Stimulated activated CD8-positive, alpha-beta memory T cell treated with anti-CD3 and anti-CD28 coated beads, Interleukin-12 subunit alpha, Interleukin-12 subunit beta, amount 100 ng/mL, for 1 hour (primary cell): ENCODE data around the gene TMEM141.
A peak's percentile ranks its signal among the peaks of the same experiment; 100 is the strongest.

Source experiments
- DNase-seq: peaks from one replicate; pipeline ENCODE4 v3.0.0-alpha.2; 2020; ENCODE audit warnings: low read depth

The TMEM141 gene

GRCh38 chr9:136790640-136791515 lies at the start of gene TMEM141:
Gene TMEM141 (plus strand): TSS chr9:136791344. CDS start chr9:136791371, 27 bp downstream.
- peak; percentile 99 for DNase-seq

- no peak for DNase-seq
Measured at GRCh38 chr9:136741883-136742571, 49.1 kb upstream of the TMEM141 start.

DNA sequence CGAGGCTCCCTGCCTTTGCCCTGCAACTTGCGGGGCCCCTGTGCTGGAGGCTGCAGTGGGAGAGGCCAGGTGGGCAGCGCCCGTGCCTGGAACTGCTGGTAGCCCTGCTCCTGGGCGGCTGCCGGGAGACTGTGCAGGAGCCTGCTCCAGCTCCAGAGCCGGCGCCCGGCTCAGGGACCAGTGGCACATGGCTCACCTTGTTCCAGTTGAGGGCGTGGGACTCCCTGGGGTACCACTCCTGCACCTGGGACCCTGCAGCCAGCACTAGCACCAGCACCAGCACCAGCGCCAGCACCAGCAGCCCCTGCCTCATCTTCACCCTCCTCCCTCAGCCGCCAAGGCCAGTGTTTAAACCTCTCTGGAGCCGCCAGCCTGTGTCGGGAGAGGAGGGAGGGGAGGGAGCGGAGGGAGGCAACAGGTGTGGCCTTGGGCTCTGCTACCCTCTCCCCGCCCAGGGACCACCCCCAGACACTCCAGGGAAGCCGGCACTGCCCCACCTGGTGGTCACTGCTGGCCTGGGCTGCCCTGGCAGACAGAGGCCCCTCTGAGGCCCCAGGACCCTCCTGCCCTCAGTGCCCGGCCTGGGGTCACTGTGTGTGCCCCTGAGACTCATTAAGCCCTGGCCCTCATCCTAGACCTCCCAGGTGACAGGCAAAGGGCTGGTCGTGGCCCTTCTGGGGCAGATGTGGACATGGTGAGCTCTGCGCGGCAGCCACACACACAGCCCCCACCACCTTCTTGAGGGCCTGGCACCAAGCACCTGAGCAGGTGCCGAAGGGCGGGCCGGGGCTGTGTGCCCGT lies 48.4 kb upstream of the TMEM141 start, which contains the start of gene LCN10:
LCN10 (minus strand) TSS at position 350 of the 801 bp plus-strand sequence; CDS start at position 313, 37 bp downstream.
- DNase-seq: no peak

GRCh38 chr9:136743639-136744211 lies 47.4 kb upstream of the TMEM141 start:
- no peak for DNase-seq

GRCh38 chr9:136744773-136745172 lies 46.4 kb upstream of the TMEM141 start:
- DNase-seq: no peak

DNA sequence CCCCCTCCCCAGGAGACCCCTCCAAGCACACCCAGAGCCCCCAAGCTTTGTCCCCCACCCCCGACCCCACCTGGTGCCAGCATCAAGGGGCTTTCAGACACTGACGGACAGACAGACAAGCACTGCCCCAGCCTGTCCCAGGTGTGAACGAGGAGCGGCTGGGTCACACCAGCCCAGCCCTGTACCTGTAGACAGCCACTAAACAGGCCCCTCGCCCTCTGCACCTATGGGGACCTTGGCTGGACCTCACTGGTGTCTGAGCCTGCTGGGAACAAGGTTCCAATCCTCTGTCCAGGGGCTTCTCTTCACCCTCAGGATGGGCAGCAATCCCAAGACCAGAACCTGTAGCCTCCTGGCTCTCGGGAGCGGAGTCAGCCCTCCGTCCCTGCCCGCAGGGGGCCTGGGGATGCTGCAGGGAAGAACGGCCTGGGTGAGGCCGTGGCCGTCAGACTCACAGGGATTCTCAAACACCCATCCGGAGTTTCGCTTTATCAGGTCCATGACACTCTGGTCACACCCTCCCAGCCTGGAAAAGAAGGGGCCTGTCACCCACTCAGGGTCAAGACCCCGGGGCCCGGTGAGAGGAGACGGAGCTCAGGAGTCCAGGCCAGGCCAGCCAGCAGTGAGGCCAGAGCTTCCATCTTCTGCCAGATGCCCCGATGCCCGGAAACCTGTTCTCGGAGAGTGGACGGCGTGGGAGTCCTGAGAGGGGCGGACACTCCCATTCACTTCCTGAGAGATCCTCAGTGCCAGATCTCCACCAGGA lies 45.6 kb upstream of the TMEM141 start:
- no peak for DNase-seq

- no peak for DNase-seq
Measured at GRCh38 chr9:136746155-136746490, 45.0 kb upstream of the TMEM141 start.

DNA sequence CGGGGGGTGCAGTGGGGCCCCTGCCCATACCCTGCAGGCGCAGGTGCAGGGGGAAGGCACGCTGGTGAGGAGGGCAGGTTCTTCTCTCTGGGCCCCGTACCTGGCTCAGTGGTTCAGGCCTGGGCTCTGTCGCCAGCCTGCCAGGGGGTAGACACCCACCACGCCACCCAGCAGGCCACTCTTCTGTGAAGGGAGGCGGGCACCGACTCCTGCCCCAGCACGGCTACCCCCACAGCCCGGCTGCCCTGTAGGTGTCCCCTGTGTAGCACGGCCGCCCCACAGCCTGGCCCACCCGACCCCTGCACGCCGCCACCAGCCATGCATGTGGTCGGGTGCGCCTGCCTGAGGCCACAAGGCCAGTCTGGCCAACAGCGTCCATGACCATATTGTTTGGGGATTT lies 44.5 kb upstream of the TMEM141 start:
- DNase-seq: no peak

DNA sequence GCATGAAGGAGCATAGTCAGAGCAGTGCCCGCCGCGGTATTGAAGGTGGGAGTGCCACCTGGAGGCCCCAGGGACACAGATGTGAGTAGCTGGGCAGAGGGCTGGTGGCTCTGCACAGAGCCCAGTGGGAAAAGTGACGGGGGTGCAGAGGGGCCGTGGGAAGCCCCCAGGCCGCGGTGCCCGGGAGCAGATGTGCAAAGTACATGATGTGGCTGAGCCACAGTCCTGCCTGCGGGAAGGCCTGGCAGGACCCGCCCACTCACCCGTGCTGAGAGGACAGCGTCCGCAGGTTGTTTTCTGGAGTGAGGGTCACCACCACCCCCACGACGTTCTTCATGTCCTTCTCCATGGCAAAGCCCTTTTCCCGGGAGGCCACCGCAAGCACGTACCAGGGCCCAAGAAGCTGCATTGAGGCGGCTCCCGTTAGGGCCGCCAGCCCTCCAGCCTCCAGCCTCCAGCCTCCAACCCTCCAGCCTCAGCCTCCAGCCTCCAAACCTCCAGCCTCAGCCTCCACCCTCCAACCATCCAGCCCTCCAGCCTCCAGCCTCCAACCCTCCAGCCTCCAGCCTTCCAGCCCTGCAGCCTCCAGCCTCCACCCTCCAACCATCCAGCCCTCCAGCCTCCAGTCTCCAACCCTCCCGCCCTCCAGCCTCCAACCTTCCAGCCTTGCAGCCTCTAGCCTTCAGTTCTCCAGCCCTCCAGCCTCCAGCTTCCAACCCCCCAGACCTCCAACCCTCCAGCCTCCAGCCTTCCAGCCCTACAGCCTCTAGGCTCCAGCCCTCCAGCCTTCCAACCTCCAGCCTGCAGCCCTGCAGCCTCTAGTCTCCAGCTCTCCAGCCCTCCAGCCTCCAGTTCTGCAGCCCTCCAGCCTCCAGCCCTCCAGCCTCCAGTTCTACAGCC lies 43.7 kb upstream of the TMEM141 start:
- DNase-seq: no peak

DNA sequence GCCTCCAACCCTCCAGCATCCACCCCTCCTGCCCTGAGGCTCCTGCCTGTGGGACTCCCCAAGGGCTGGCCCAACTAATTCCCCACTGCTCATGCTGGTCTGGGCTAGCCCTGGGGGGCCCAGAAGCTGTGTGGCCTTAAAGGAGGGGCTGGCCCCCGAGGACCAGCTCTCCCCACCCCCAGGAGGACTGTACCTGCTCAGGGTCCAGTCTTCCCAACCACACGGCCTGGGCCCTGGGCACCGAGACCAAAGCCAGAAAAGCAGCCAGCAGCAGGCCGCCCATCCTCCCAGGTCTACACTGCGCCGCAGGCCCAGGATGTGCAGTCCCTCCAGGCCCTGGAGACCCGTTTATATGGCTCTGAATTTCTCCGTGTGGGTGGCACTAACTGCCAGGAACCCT lies 42.9 kb upstream of the TMEM141 start, which contains the start of gene LCN6:
LCN6 (minus strand) TSS at position 325 of the 400 bp plus-strand sequence; CDS start at position 283, 42 bp downstream.
- DNase-seq: no peak

- no peak for DNase-seq
Measured at GRCh38 chr9:136748666-136749611, 42.2 kb upstream of the TMEM141 start.

- DNase-seq: no peak
Measured at GRCh38 chr9:136750526-136750925, 40.6 kb upstream of the TMEM141 start.

DNA sequence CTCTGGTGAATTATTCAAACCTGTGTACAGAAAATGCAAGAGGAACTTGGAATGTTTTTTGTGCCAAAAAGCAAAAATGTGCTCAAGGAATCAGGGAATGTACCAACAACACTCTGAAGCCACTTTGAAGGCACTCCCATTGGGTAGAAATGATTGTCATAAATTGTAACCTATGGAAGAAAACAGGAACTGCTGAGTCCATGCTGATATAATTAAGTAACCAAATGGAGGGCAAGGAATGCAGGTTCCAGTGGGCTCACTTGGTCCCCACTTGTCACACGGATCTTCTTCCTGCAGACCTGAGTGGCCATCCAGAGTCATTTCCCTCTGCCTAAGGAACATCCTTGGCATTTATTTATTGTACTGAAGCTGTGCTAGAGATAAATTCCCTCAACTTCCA lies 39.9 kb upstream of the TMEM141 start:
- DNase-seq: no peak

GRCh38 chr9:136751814-136752213 lies 39.3 kb upstream of the TMEM141 start:
- no peak for DNase-seq

GRCh38 chr9:136753371-136754058 lies 37.6 kb upstream of the TMEM141 start:
- DNase-seq: no peak

- no peak for DNase-seq
Measured at GRCh38 chr9:136754059-136754572, 37.0 kb upstream of the TMEM141 start.

- no peak for DNase-seq
Measured at GRCh38 chr9:136754626-136755301, 36.4 kb upstream of the TMEM141 start.
